ENCODE measurements around the gene PACRG. TPM values are rescaled to one million over a fixed set of nuclear protein-coding genes. Genes with fewer than 3 reads are reported as not detected.

The PACRG gene
- total RNA-seq, 1 donor from 2014 or later, result 2.9 TPM

DNA sequence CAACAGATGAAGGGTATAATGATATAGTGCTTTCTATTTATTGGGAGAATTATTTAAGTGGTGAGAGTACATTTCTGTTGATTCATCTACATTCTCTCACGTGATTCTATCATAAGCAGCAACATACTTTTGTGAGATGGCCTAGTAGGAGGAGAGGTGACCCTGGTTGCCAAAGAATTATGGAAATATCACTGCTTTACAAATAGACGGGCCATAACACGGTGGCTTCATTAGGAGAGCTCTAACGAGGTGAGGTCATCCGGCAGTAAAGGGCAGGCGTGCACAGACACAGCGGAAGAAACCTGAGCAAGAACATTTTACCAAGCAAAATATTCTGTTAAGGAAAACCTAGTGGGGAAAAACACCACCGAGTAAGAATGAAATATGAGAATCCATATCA lies 349.4 kb downstream of the PACRG start:
- no peak for DNase-seq (ENCODE audit: low read depth)

DNA sequence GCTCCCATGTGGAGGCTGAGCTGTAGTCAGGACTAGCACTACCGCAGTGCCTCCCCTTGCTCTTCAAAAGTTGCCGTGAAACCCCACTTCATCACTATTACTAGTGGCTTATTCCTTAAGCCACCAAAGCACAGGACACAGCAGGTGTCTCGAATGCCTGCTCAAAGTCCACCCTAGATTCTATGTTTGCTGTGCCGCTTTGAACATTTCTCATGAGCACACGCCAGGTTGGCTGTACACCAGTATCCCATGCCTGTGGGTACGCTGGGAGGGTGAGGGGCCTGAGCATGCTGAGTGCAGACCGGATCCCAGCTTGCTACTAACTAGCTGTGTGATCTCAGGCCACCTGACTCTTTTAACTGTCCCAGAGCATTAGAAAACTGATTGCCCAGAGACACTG lies 350.9 kb downstream of the PACRG start:
- DNase-seq (ENCODE audit: low read depth), result no peak

DNA sequence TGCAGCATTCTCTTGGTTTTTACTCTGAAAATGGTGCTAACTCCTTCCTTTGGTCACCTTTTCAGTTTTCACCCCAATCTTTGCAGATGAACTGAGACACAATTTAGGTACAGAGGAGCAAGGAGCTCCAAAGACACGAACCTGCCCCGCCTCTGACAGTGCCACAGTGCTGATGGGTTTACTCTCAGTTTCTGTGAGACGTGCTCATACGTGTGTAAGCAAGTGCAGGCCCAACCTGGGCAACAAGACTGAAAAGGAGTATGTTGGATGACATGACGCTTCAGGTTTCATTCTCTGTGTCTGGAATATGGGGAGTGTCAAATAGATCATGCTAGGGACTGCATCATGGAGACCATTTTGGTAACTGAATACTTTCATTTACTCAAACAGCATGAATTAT lies 352.5 kb downstream of the PACRG start:
- no peak for DNase-seq (ENCODE audit: low read depth)

DNA sequence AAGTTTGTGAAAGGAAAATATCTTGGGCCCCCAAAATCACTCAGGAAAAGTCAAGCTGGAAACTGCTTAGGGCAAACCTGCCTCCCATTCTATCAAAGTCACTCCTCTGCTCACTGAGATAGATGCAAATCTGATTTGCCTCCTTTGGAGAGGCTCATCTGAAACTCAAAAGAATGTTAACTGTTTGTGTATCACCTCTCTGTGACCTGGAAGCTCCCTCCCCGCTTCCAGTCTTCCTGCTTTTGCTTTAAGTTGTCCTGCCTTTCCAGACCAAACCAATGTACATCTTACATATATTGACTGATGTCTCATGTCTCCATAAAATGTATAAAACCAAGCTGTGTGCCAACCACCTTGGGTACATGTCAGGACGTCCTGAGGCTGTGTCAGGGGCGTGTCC lies 355.4 kb downstream of the PACRG start:
- DNase-seq (ENCODE audit: low read depth), result no peak

DNA sequence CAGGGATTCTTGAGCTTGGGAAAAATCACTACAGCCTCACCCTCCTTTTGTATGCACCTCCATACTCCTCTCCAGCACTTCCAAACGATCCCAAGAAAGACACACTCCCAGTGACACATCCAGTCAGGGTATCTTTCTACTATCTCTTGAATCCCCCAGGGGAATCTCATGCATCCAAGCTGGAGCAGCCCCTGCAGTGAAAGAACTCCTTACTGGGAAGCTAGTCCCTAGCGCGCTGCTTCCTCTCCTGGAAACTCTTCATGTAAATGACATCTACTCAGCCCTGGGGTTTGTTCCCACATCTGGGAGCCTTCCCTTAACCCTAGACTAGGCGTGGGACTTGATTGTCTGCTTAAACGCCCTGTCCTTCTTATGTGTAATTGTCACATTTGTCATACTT lies 357.7 kb downstream of the PACRG start:
- DNase-seq (ENCODE audit: low read depth), result no peak

DNA sequence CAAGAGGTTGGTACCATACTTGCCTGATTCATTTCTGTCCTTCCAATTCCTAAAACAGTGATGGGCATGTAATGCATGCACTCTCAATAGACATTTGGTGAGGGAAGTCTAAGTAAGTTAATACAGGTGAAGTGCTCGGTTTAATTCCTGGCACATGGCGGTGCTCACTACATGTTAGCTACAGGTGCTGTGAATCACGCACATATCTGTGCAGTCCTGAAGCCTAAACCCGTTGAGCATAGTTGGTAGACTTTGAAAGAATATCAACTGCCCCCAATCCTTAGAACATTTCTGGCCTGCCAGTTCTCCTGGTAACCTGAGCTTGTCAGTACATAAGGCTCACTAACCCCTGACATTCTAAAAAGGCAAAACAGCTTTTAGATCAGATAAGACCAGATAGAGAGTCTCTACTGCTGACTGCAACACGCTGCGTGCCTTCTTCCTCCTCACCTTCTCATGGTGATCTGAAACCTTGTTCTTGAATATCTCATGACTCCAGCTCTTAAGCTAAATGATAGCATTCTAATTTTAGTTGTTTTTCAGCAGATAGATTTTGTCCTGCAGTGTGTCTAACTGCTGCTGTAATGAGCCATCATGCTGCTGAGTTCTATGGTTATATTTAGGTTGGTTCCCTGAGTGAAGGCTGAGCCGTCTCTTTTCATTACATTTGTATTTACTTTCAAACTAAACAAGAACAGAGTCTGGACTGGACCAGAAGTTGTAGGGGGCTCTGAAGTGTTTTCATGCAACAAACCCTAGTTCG lies 358.3 kb downstream of the PACRG start:
- no peak for DNase-seq (ENCODE audit: low read depth)

DNA sequence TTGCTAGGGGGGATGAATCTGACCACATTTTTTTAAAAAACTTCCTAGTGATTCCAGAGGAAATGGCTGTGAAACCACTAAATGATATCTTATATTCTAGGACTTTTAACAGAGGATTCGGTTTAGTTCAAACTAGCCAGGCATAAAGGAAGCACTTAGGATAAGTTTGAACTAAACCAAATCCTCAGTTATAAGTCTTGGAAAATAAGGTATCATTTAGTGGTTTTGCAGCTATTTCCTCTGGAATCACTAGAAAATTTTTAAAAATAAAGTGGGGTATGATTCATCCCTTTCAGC lies 358.8 kb downstream of the PACRG start:
- no peak for DNase-seq (ENCODE audit: low read depth)

DNA sequence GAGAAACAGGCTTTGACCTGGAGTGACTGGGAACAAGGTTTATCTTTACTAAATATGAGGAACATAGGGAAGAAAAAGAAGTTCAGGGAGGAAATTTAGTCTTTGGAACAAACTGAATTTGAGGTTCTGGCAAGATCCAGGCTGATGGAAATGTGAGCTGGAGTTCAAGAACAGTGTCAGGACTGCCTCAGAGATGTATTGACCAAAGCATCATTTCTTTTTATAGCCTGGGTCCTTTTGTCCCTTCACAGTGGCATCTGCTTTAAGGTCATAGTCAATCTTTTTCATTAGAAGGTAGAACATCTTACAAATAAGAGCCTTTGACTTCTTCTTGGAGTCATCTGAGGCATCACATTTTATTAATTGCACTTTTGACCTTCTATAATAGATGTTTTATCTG lies 360.2 kb downstream of the PACRG start:
- DNase-seq (ENCODE audit: low read depth), result no peak

DNA sequence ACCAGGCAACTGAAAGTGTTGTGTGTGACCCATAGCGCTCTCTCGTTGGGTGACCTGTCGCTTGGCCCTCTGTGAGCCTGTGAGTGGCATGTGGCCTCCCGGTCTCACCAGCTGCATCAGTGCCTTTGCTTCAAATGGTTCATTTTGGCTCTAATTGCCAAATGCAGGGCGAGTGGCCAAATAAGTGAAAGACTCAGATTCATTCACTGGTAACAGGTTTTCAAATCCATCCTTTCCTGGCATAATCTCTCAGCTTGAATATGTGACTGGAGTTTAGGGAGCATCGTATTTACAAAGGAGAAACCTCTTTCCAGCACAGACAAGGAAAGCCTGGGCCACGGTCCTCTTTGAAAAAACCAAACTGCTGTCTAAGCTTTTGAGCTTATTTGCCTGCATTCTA lies 365.1 kb downstream of the PACRG start:
- DNase-seq (ENCODE audit: low read depth), result no peak

DNA sequence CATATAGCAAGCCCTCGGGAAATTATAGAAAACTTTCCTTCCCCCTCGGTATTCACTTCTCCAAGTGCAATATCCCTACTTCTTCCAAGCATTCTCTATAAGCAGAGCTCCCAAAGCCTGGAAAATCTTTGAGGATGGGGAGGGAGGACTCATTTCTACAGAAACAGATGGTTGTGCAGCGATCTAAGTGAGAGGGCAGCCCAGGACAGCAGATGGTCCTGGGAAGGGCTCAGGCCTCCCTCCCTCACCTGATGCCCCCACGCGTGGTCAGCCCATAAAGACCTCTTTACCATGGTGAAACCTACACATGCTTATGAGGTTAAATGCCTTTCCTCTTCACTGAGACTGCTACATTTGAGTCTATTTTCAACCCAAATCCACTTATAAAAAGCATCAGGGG lies 367.1 kb downstream of the PACRG start:
- DNase-seq (ENCODE audit: low read depth), result no peak

DNA sequence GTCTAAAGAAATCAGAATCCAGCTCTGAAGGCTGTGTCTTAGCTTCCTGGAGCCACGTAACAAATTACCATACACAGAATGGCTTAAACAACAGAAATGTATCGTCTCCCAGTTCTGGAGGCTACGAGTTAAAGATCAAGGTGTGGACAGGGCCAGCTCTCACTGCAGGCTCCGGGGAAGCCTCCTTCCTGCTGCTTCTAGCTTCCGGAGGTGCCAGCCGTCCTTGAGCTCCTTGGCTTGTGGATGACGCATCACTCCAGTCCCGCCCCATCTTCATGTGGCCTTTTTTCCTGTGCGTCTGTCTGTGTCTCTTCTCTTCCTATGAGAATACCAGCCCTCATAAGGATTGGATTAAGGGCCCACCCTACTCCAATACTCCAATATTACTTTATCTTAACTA lies 367.6 kb downstream of the PACRG start:
- no peak for DNase-seq (ENCODE audit: low read depth)

DNA sequence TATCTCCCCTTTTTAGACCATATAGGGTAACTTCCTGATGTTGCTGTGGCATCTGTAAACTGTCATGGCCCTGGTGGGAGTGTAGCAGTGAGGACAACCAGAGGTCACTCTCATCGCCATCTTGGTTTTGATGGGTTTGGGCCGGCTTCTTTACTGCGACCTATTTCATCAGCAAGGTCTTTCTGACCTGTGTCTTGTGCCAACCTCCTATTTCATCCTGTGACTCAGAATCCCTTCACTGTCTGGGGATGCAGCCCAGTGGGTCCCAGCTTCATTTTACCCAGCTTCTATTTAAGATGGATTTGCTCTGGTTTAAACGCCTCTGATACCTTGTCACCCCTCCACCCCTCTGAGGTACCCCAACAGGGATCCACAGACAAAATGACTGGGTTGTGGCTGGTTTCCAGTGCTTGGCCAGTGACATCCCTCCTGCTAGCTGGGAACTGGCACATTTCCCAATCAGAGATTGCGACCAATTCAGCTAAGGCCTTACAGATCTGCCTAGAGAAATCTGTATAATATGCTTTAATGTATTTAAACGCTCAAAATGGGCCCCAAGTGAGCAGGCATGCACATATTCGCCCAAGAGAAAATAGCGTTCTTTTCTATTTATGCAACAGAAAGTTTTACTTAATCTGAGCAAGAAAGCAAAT lies 371.2 kb downstream of the PACRG start:
- DNase-seq (ENCODE audit: low read depth), result no peak

DNA sequence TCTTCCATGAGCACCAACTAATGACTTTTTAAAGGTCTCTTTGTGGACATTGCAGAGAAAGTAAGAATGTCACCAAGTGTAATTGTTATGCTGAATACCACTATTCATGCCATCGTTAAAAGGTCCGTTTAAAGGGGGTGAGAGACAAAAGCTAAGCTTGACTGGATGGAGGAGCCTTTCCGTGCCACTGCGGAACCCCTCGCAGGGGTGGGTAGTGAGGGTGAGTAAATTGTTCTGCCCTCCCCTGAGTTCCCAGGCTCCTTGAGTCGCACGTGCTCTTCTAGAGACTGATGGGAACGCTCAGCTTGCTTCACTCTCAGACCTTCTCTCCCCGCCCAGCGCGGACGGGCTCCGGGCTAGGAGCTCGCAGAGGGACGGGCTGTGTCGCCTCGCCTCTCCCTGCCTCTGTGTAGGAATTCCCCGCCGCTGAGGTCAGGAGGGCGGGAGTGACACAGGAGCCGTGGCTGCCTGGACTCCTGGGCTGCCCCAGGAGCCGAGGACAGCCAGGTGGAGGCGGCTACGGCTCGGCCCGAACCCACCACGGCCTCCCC lies 371.9 kb downstream of the PACRG start:
- no peak for DNase-seq (ENCODE audit: low read depth)

DNA sequence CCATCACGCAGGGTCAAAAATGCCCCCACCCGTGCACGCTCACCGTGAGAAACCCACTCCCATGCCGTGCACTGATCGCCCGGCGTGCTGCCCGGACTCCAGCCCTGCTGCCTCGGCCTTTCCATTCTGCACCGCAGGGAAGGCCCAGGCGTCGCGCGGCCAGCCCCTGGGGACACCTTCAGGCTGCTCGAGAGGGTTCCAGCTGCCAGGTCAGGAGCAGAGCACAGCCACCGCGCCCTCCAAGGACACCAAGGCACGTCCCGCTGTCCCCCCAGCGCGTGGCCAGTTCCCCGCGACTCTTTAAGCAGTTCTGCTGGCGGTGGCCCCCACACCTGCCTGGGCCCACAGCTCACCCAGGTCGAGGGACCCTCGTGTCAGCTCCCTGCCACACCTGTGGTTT lies 372.5 kb downstream of the PACRG start:
- DNase-seq (ENCODE audit: low read depth), result no peak

DNA sequence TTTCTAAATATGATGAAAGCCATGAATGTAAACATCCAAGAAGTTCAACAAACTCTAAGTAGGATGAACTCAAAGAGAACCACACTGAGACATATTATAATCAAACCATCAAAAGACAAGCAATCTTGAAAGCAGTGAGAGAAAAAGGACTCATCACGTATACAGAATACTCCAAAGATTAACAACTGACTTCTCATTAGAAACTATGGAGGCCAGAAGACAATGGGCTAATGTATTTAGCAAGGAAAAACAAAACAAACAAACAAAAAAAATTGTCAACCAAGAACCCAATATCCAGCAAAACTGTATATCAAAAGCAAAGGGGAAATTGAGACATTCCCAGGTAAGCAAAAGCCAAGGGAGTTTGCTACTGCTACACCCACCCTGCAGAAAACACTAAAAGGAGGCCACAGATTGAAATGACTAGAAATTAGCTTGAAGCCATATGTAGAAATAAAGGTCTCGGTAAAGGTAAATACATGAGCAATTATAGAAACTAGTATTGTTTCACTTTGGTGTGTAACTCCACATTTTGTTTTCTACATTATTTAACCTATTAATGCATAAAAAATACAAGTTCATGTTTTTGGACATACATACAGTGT lies 385.7 kb downstream of the PACRG start:
- DNase-seq (ENCODE audit: low read depth), result no peak

DNA sequence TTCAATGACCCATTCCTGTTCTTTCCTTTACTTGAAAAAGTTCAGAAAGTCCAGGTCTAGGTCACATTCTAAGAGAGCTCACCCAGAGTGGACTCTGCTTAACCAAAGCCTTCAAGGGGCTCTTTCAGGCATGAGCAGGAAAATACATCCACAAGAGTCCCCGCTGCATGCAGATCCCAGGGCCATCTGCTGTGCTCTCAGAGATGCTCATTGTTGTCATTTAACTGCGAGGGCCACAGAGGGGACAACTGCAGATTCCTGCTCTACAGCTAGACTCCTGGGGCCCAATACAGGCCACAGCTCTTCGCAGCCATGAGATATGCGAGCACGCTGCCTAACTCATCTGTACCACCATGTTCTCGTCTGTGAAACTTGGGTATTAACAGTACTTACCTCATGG lies 391.2 kb downstream of the PACRG start:
- DNase-seq (ENCODE audit: low read depth), result no peak

DNA sequence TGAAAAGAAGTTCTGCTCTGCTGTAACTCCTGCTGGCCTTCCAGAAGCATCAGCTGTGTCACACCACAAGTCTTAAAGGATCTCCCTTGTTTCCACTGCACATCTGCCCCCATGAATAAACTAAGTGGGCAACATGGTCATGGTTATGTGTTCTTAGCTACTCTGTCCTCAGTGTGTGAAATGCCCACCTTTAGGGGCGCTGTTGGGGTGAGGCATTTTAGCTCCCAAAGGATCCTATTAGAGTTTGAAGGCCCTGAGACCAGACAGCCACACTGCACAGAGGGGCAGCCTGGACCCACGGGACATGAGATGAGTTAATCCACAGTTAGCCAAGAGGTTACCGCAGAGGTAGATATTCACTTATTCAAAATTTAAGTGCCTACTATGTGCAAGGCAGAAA lies 392.4 kb downstream of the PACRG start:
- no peak for DNase-seq (ENCODE audit: low read depth)

DNA sequence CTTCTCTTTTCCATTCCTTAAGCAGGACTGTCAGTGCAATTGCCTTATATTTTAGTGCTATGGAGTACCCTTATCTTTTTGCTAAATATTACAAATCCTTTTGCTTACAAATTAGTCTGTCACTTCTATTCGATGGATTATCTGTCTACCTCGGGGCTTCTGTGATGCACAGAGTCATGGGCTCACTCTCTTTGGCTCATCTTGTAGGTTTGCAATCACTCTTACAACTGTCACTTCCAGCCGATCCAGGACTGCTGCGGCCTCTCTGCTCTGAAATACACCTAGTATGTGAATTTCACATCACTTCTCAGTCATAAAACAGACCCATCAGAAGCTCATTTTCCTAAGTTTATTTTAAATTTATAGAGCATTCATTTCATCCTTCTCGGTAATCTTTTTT lies 393.5 kb downstream of the PACRG start:
- DNase-seq (ENCODE audit: low read depth), result no peak

DNA sequence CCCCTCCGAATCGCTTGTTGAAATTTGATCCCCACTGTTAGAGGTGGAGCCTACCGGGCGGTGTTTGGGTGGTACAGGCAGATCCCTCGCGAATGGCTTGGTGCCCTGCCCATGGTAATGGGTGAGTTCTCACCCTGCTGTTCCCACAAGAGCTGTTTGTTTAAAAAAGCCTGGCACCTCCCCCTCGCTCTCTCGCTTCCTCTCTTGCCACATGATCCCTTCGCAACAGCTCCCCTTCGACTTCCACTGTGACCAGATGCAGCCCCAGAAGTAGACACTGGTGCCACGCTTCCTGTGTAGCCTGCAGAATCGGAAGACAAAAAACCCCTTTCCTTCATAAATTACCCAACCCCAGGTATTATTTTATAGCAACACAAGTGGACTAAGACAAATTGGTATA lies 394.6 kb downstream of the PACRG start:
- DNase-seq (ENCODE audit: low read depth), result no peak

DNA sequence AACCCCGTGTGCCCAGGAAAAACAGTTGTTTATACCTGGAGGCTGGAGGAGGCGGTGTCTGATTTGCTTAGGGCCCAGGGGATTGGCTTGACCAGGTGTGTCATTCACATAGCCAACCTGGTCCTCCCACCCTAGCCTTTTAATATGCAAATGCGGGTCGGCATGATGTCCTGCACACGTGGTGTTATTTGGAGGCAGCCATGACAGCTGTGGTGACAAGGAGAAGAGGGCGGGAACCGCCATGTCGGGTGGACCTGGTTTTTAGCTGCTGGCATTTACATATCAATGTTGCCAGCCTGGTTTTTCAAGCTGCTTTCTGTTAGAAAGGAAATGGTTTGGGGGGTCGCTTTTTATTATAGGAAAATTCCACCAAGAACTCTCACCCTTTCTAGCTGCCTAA lies 395.3 kb downstream of the PACRG start:
- DNase-seq (ENCODE audit: low read depth), result no peak

DNA sequence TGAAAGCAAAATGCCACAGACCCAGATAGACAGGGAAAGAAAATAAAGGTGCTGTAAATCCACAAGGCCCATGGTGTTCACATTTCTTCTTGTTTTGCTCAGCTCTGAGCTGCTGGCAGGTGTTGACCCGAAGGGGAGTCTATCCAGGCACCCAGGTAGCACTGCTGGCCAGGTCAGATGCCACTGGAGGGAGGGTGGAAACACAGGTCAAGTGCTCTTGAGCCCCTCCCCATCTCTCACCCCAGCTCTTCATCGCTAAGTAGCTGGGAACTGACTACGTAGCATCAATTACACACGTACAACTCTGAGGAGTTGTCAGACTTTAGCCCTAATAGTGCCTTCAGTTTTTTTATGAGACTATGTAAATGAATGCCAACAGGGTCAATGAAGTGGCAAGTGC lies 399.0 kb downstream of the PACRG start:
- DNase-seq (ENCODE audit: low read depth), result no peak

DNA sequence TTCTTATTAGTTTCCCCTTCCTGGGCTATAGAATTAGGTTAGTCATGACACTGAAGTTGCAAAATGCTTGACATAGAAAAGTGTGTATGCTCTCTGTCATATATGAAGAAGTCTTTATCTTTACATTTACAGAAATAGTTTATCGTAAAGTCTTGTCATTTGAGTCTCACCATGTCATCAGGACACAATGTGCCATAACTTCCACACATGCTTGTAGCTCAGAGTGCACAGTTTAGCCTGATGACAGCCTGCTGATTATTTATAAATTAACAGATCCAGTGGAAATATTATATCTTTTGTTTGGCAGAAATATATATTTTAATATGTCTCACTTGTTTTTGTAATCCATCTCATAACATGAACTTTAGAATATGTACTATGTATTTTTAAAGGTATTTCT lies 399.8 kb downstream of the PACRG start:
- DNase-seq (ENCODE audit: low read depth), result no peak

DNA sequence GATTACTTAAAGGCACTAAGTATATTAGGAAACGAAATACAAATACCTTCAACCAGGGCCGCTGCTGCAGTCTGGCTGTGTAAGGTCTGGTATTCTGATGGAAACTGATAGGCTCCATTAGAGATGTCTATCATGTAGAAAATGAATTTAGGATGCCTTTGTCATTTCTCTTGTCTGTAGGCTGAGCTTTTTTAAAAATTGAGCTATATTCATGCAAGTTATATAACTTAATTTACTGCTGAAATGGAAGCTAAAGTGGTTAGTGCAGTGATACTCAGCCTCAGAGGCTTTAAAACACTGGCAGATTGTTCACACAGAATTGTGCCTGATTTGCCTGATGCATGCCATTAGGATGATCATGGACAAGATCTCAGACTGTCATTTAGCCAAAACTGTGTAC lies 400.6 kb downstream of the PACRG start:
- DNase-seq (ENCODE audit: low read depth), result no peak
